Heart left ventricle (tissue), 16 donors: Measurements from ENCODE around the gene DRGX. TPM values are rescaled to one million over a fixed set of nuclear protein-coding genes. Genes with fewer than 3 reads are reported as not detected.

Experiments
- ATAC-seq, 4 donors: fragments of 200-7000 bp; cut with Tn5 transposase; one replicate each; pipeline ENCODE4 v1.9.1; 2020 to 2022; ENCODE audit warnings: moderate library complexity in 4 of 4, mild to moderate bottlenecking in 3 of 4, moderate number of reproducible peaks in 1 of 4
- DNase-seq, 5 donors: peaks; one replicate each; pipeline ENCODE4 v3.0.0-alpha.2; 2020
- H3K27ac ChIP-seq, 12 donors: fragments of 200-600 bp; sonication (generic) in 4 of 12; one replicate each; pipeline versions ENCODE4 v1.5.0 to v1.8.0; 2016 to 2022; ENCODE audit warnings: mild to moderate bottlenecking in 2 of 12
- H3K27me3 ChIP-seq, 9 donors: fragments of 200-600 bp; sonication (generic) in 2 of 9; one replicate each; pipeline versions ENCODE4 v1.5.1 to v1.8.0; 2016 to 2022; ENCODE audit warnings: mild to moderate bottlenecking in 3 of 9
- H3K36me3 ChIP-seq, 9 donors: fragments of 200-600 bp; sonication (generic) in 2 of 9; one replicate each; pipeline versions ENCODE4 v1.5.0 to v1.8.0; 2018 to 2022; ENCODE audit warnings: mild to moderate bottlenecking in 2 of 9
- H3K4me1 ChIP-seq, 12 donors: fragments of 200-600 bp; sonication (generic) in 4 of 12; one replicate each; pipeline versions ENCODE4 v1.5.0 to v1.8.0; 2016 to 2022; ENCODE audit warnings: mild to moderate bottlenecking in 3 of 12
- H3K4me3 ChIP-seq, 12 donors: fragments of 200-600 bp; sonication (generic) in 4 of 12; one replicate each; pipeline versions ENCODE4 v1.5.0 to v1.8.0; 2017 to 2022; ENCODE audit warnings: mild to moderate bottlenecking in 9 of 12, moderate library complexity in 4 of 12
- H3K9me3 ChIP-seq, 12 donors: fragments of 200-600 bp; sonication (generic) in 4 of 12; one replicate each; pipeline versions ENCODE4 v1.5.0 to v1.8.0; 2016 to 2022; ENCODE audit warnings: mild to moderate bottlenecking in 1 of 12
- CTCF ChIP-seq, 12 donors: fragments of 200-600 bp; sonication (generic) in 4 of 12; IDR thresholded peaks; one replicate each; pipeline versions ENCODE4 v1.5.0 to v1.8.0; 2018 to 2022; ENCODE audit warnings: antibody characterized with exemption in 12 of 12, mild to moderate bottlenecking in 5 of 12
- POLR2A ChIP-seq, 2 donors: fragments of 450-650 bp; IDR thresholded peaks; one replicate each; pipeline ENCODE4 v1.6.1; 2017; ENCODE audit warnings: antibody characterized with exemption in 2 of 2, mild to moderate bottlenecking in 2 of 2, moderate library complexity in 2 of 2
- WGBS, 4 donors: extraction: QIAGEN DNeasy Blood & Tissue Kit in 2 of 4; methylation state at CpG; one replicate each; pipeline versions ENCODE4 v1.1.5 to v1.1.7; 2013 to 2018; 5-methylcytosine and 5-hydroxymethylcytosine counted together
- intact Hi-C, 10 donors: fragments of 100-400 bp; cut with DNase I; formaldehyde crosslinking; loops; one replicate each; pipeline versions ENCODE4 v1.11.1 to v1.14.2; 2022
- polyA plus RNA-seq, 2 donors: library from polyadenylated mRNA; stranded (reverse); fragments of 200-250 nt; gene quantifications; one replicate each; pipeline ENCODE4 v1.2.3, GENCODE V29; 2013
- total RNA-seq, 9 donors: library from RNA; depleted of rRNA in 2 of 9; stranded (reverse); fragments of >200 nt in 2 of 9; fragmentation: NEBNext Ultra II Directional in 3 of 9; extraction: Animal tissue kit (Norgen Biotek cat#: 25700) in 3 of 9; gene quantifications; one replicate each; pipeline versions ENCODE4 v1.1.0 to v1.2.4, GENCODE V29; 2016 to 2023
- donor health status: ischemic (EF 13 %, LVEDD 7.1; RV severe dilation, severe dysfunction).
- donor health status: healthy with polysubstance abuse.
- donor health status: DM: no; HTN: yes; CAD: no.
- donor health status: DM: no; HTN: no; CAD: no.
- donor health status: ischemic (EF 25% LVEDD 6.9; RV normal size, moderate dysfunction).
- donor health status: ischemic (EF 25% LVEDD 5.7; RV mildly dilated, moderate dysfunction).
- donor health status: healthy.
- donor health status: DM: yes; HTN: yes; CAD: no.
- donor health status: ischemic (EF 35%, LVEDD 5.7; RV mildly dilated, moderate dysfunction).
- donor health status: nonischemic (EF 11% LVEDD 7.7; RV severe dilation, severe dysfunction).
- donor health status: DM: yes; HTN: yes; CAD: no.
- donor health status: PGD.
- donor health status: ischemic (EF 29% LVEDD 5.4; RV normal size, mild dysfunction).
- donor health status: nonischemic (EF 23%, LVEDD 6.1; RV moderate dilation, normal function).

The DRGX gene
- total and polyA plus RNA-seq, 11 donors, result not detected

- Histone ChIP-seq H3K36me3 (no peaks in the 10 kb centered on the region), H3K27ac (no peak overlapping the region), H3K27me3 (no peaks in the 10 kb centered on the region), H3K4me1 (no peaks in the 10 kb centered on the region), H3K4me3 (no peak overlapping the region), H3K9me3 (peaks cover 0 to 16% (median 7%) of the 10 kb centered on the region in 12 donors)
- ATAC-seq, result no peak
- no peak for DNase-seq
- 91 to 100% (median 94%) methylated on average over 2 of the region's 2 CpGs for WGBS, 4 donors
- intact Hi-C loops, result loop anchor here in 1 of 10 donors (10.0 kb wide), 1 partner anchor 62 kb away; no protein-coding TSS in a partner anchor
- TF ChIP-seq CTCF (IDR thresholded peaks at IDR 0.05) (no peak), POLR2A (IDR thresholded peaks at IDR 0.05) (no peak)
Measured at GRCh38 chr10:49352323-49352722, 43.6 kb downstream of the DRGX start.

GRCh38 chr10:49351669-49352068, 44.2 kb downstream of the DRGX start:
- no peak for DNase-seq
- intact Hi-C loops, result loop anchor here in 1 of 10 donors (10.0 kb wide), 1 partner anchor 63 kb away; no protein-coding TSS in a partner anchor
- ATAC-seq, result no peak
- peaks cover 0 to 12% (median 5%) of the 10 kb centered on the region in 12 donors for H3K9me3 ChIP-seq
- 92 to 96% (median 93%) methylated on average over 4 of the region's 4 CpGs for WGBS, 4 donors
- H3K27me3 ChIP-seq, result no peaks in the 10 kb centered on the region
- H3K4me1 ChIP-seq, result no peaks in the 10 kb centered on the region
- TF ChIP-seq CTCF (IDR thresholded peaks at IDR 0.05) (no peak), POLR2A (IDR thresholded peaks at IDR 0.05) (no peak)
- no peak overlapping the region for H3K4me3 ChIP-seq
- H3K27ac ChIP-seq, result no peak overlapping the region
- no peaks in the 10 kb centered on the region for H3K36me3 ChIP-seq

GRCh38 chr10:49350846-49351532, 44.9 kb downstream of the DRGX start:
- ATAC-seq, result no peak
- Histone ChIP-seq H3K9me3 (peaks cover 0 to 12% (median 5%) of the 10 kb centered on the region in 12 donors), H3K36me3 (no peaks in the 10 kb centered on the region), H3K27ac (no peak overlapping the region), H3K4me3 (no peak overlapping the region), H3K27me3 (no peaks in the 10 kb centered on the region), H3K4me1 (no peaks in the 10 kb centered on the region)
- DNase-seq, result no peak
- 66 to 83% (median 81%) methylated on average over 4 of the region's 4 CpGs for WGBS, 4 donors
- TF ChIP-seq POLR2A (IDR thresholded peaks at IDR 0.05) (no peak), CTCF (IDR thresholded peaks at IDR 0.05) (no peak)
- intact Hi-C loops, result loop anchor here in 1 of 10 donors (10.0 kb wide), 1 partner anchor 64 kb away; no protein-coding TSS in a partner anchor

GRCh38 chr10:49350138-49350537, 45.8 kb downstream of the DRGX start:
- Histone ChIP-seq H3K4me3 (no peak overlapping the region), H3K27ac (no peak overlapping the region), H3K27me3 (no peaks in the 10 kb centered on the region), H3K36me3 (no peaks in the 10 kb centered on the region), H3K4me1 (no peaks in the 10 kb centered on the region), H3K9me3 (peaks cover 0 to 12% (median 5%) of the 10 kb centered on the region in 12 donors)
- DNase-seq (no peak), ATAC-seq (no peak)
- intact Hi-C loops, result loop anchor here in 1 of 10 donors (10.0 kb wide), 1 partner anchor 65 kb away; no protein-coding TSS in a partner anchor
- TF ChIP-seq POLR2A (IDR thresholded peaks at IDR 0.05), result no peak
- TF ChIP-seq CTCF (IDR thresholded peaks at IDR 0.05), result no peak
